IPS DF 6.9 (cell line): ENCODE measurements around the gene ZNF618.
A peak's percentile ranks its signal among the peaks of the same experiment; 100 is the strongest.

Source experiments
- DNase-seq: peaks from one replicate; pipeline ENCODE4 v3.0.0-alpha.2; 2013; ENCODE audit warnings: low read depth, low spot score
- H3K27ac ChIP-seq: one replicate; pipeline ENCODE4 v1.5.1; 2013; ENCODE audit warnings: low read length, control low read depth
- H3K27me3 ChIP-seq: 2 replicates; pipeline ENCODE4 v1.6.1; 2013; ENCODE audit warnings: mild to moderate bottlenecking, low read length; ENCODE audit not compliant: control insufficient read depth, insufficient read depth
- H3K36me3 ChIP-seq: 2 replicates; pipeline ENCODE4 v1.6.1; 2013; ENCODE audit warnings: low read length; ENCODE audit not compliant: control insufficient read depth, insufficient read depth
- H3K4me1 ChIP-seq: 2 replicates; pipeline ENCODE4 v1.6.1; 2013; ENCODE audit warnings: low read length; ENCODE audit not compliant: control insufficient read depth, insufficient read depth
- H3K4me3 ChIP-seq: 2 replicates; pipeline ENCODE4 v1.5.1; 2013; ENCODE audit warnings: mild to moderate bottlenecking, low read length
- H3K9me3 ChIP-seq: 2 replicates; pipeline ENCODE4 v1.6.1; 2013; ENCODE audit warnings: low read length, inconsistent platforms; ENCODE audit not compliant: control insufficient read depth, insufficient read depth
- WGBS: extraction: QIAGEN DNeasy Blood & Tissue Kit; methylation state at CpG from one replicate; pipeline ENCODE4 v1.1.7; 2013; ENCODE audit warnings: mixed read lengths, missing lambda C conversion rate; ENCODE audit not compliant: insufficient read length, insufficient coverage; 5-methylcytosine and 5-hydroxymethylcytosine counted together

The ZNF618 gene

GRCh38 chr9:114029311-114030170 is 153.4 kb downstream of the ZNF618 start:
- Histone ChIP-seq H3K36me3 (no peaks in the 10 kb centered on the region; the same call in 1 of the 2 replicates), H3K27ac (no peak overlapping the region), H3K4me1 (no peaks in the 10 kb centered on the region), H3K27me3 (no peaks in the 10 kb centered on the region), H3K9me3 (no peaks in the 10 kb centered on the region), H3K4me3 (no peak overlapping the region)
- no CpG with 5 or more reads among the region's 12 CpGs for WGBS
- DNase-seq: no peak

DNA sequence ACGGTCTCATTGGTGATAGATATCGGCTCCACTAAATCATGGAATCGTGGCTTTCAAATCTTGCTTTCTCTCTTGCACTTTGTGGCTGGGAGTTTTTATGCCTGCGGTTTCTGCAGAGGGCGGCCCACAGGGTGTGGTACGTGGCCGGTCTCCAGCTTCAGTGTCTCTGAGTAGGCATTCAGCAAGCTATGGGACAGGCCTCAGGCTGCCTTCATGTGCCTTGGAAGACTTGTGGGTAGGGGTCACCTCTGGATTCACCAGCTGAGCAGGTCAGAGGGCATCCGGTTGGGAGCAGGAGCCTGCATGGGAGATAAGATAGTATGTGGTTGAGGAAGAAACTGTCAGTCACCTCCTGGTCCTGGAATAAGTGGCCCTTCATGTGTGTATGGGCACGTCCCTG is 154.3 kb downstream of the ZNF618 start:
- no peaks in the 10 kb centered on the region for H3K9me3 ChIP-seq
- H3K4me3 ChIP-seq: no peak overlapping the region
- H3K27me3 ChIP-seq: no peaks in the 10 kb centered on the region
- WGBS: no CpG with 5 or more reads among the region's 9 CpGs
- H3K27ac ChIP-seq: no peak overlapping the region
- H3K36me3 ChIP-seq: no peaks in the 10 kb centered on the region; the same call in 1 of the 2 replicates
- no peaks in the 10 kb centered on the region for H3K4me1 ChIP-seq
- DNase-seq: no peak

GRCh38 chr9:114031037-114031630 is 155.0 kb downstream of the ZNF618 start:
- H3K36me3 ChIP-seq: no peaks in the 10 kb centered on the region; the same call in 1 of the 2 replicates
- H3K9me3 ChIP-seq: no peaks in the 10 kb centered on the region
- H3K27me3 ChIP-seq: no peaks in the 10 kb centered on the region
- H3K4me3 ChIP-seq: no peak overlapping the region
- no peaks in the 10 kb centered on the region for H3K4me1 ChIP-seq
- no CpG with 5 or more reads among the region's 7 CpGs for WGBS
- no peak for DNase-seq
- no peak overlapping the region for H3K27ac ChIP-seq

GRCh38 chr9:114031948-114032840 is 156.1 kb downstream of the ZNF618 start:
- no peak for DNase-seq
- no peaks in the 10 kb centered on the region for H3K27me3 ChIP-seq
- no peak overlapping the region for H3K27ac ChIP-seq
- no peaks in the 10 kb centered on the region for H3K9me3 ChIP-seq
- no peak overlapping the region for H3K4me3 ChIP-seq
- no peaks in the 10 kb centered on the region for H3K4me1 ChIP-seq
- no CpG with 5 or more reads among the region's 19 CpGs for WGBS
- H3K36me3 ChIP-seq: no peaks in the 10 kb centered on the region; the same call in 1 of the 2 replicates

GRCh38 chr9:114033397-114034103 is 157.4 kb downstream of the ZNF618 start:
- Histone ChIP-seq H3K27me3 (no peaks in the 10 kb centered on the region), H3K36me3 (no peaks in the 10 kb centered on the region; the same call in 1 of the 2 replicates), H3K9me3 (no peaks in the 10 kb centered on the region), H3K4me3 (no peak overlapping the region), H3K27ac (no peak overlapping the region), H3K4me1 (peaks cover 3% of the 10 kb centered on the region)
- WGBS: no CpG with 5 or more reads among the region's 12 CpGs
- peak; percentile 27 for DNase-seq

DNA sequence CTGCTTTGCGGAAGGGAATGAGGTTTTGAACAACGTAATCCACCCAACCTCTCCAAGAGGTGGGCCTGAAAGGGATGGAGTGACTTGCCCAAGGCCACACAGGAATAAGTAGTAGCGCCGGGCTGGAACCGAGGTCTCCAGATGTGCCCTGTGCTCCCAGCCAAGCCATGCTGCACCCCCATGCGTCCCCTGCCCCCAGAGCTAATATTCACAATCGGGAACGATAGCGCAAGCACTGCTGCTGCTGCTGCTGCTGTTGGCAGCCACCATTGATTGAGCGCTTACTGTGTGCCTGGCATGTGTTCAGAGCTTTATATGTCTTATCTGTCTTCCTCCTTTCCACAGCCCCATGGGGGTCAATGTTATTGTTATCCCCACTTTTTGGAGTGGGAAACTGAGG is 158.1 kb downstream of the ZNF618 start:
- Histone ChIP-seq H3K4me3 (no peak overlapping the region), H3K4me1 (peaks cover 3% of the 10 kb centered on the region), H3K9me3 (no peaks in the 10 kb centered on the region), H3K27me3 (no peaks in the 10 kb centered on the region), H3K27ac (no peak overlapping the region), H3K36me3 (no peaks in the 10 kb centered on the region)
- no CpG with 5 or more reads among the region's 10 CpGs for WGBS
- DNase-seq: no peak

DNA sequence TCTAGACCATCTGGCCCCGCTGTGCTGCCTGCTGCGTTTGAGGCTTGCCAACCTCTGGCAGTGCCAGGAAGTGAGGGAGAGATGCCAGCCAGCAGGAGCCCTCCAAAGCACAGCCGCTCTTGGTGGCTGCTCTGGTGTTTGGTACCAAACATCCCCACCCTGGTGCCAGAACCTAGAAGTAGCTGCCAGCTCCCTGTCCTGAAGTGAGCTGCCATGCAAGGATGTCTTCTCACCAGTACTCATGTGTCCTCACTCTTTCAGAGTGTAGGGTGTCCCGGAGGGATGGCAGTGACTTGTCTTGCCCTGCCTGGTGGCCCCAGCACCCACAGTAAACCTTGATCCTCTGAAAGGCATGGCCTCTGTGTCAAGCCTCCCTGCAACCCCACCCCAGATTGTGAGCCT is 158.6 kb downstream of the ZNF618 start:
- H3K27me3 ChIP-seq: no peaks in the 10 kb centered on the region
- H3K4me1 ChIP-seq: peaks cover 3% of the 10 kb centered on the region
- no peak for DNase-seq
- WGBS: no CpG with 5 or more reads among the region's 4 CpGs
- no peaks in the 10 kb centered on the region for H3K36me3 ChIP-seq
- H3K4me3 ChIP-seq: no peak overlapping the region
- H3K9me3 ChIP-seq: no peaks in the 10 kb centered on the region
- no peak overlapping the region for H3K27ac ChIP-seq

DNA sequence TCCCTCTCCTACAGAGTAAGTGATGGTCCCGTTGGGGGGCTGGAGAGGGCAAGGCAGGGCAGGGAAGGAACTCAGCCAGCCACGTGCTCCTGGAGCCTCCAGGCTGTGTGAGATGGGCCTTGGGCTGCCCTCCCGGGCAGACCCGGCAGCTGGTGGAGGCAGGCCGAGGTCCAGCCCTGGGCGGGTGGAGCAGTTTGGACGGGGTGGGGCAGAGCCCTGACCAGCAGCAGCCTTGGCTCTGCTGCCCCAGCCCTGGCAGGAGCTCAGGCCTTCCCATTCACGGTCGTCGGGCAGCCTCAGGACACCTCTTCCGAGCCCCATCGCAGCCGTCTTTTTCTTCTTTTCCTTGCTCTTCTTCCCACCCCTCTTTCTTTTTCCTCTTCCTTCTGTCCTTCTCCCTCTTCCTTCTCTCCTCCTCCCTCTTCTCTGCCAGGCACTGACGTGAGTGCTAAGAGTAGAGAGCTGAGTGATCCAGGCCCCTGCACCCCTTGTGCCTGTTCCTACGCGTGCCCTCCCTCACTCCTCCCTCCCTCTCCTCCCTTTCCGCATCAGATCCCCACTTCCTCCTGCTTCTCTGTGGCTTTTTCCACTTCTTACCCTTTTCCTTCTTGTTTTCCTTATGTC is 159.2 kb downstream of the ZNF618 start:
- Histone ChIP-seq H3K36me3 (no peaks in the 10 kb centered on the region), H3K27ac (no peak overlapping the region), H3K9me3 (no peaks in the 10 kb centered on the region), H3K4me1 (peaks cover 3% of the 10 kb centered on the region), H3K27me3 (no peaks in the 10 kb centered on the region), H3K4me3 (no peak overlapping the region)
- DNase-seq: no peak
- WGBS: no CpG with 5 or more reads among the region's 17 CpGs

DNA sequence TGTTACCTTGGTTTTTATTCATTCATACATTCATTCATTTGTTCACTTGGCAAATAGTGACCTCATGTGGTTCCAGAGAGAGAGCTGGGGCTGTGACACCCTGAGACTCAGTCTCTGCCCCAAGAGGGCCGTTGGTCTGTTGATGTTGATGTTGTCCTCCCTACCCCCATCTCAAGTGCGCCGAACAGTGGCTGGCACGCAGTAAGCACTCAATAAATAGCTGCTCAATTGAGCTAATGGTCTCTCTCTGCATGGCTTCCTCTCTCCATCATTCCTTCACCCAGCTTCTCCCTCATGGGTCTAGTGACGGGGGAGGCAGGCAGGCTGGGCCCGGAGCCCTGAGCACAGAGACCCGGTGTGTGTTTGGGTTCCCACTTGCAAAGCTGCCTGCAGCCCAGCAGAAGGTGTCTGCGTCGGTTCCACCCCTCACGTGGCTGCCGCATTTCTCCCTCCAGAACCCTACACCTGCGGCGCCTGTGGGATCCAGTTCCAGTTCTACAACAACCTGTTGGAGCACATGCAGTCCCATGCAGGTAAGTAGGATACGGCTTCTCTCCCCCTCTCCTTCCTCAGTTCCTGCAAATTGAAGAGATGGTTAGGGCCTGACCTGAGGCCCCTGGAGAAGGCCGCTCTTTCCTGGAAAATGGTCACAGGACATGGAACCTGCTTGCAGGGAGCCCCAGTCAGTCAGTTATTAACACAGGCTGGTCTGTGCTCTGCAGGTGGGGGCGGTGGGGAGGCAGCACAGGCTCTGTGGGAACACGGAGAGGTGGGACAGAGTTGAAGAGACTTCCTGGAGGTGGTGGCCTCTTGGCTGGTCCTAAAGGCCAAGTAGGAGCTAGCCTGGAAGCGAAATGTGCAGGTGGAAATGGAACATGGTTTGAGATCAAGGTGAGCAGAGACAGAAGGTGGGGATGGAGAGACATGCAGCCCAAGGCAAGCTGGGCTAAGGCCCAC is 160.0 kb downstream of the ZNF618 start:
- no peak overlapping the region for H3K27ac ChIP-seq
- H3K4me3 ChIP-seq: no peak overlapping the region
- DNase-seq: no peak
- no peaks in the 10 kb centered on the region for H3K9me3 ChIP-seq
- H3K27me3 ChIP-seq: no peaks in the 10 kb centered on the region
- no CpG with 5 or more reads among the region's 18 CpGs for WGBS
- peaks cover 3% of the 10 kb centered on the region for H3K4me1 ChIP-seq
- H3K36me3 ChIP-seq: no peaks in the 10 kb centered on the region
